WERI-Rb-1 (cell line): ENCODE measurements around the gene FHAD1.

ENCODE experiments used
- DNase-seq: peaks from one replicate; pipeline ENCODE4 v3.0.0-alpha.2; 2020
- H3K27ac ChIP-seq: fragments of 250-450 bp; sonication (Bioruptor Pico); 2 replicates; pipeline ENCODE4 v1.5.1; 2020; ENCODE audit warnings: mild to moderate bottlenecking, moderate library complexity
- H3K27me3 ChIP-seq: fragments of 250-450 bp; sonication (Bioruptor Pico); 2 replicates; pipeline ENCODE4 v1.5.1; 2021; ENCODE audit warnings: mild to moderate bottlenecking, low read depth, moderate library complexity; ENCODE audit not compliant: insufficient read depth, severe bottlenecking
- H3K36me3 ChIP-seq: fragments of 250-450 bp; sonication (Bioruptor Pico); 2 replicates; pipeline ENCODE4 v1.5.1; 2020; ENCODE audit warnings: mild to moderate bottlenecking, moderate library complexity
- H3K4me3 ChIP-seq: 2 replicates; pipeline ENCODE4 v1.5.1; 2011; ENCODE audit warnings: low read depth, mild to moderate bottlenecking, control low read depth, low read length
- H3K9me3 ChIP-seq: fragments of 250-450 bp; sonication (Bioruptor Pico); 2 replicates; pipeline ENCODE4 v1.5.1; 2021; ENCODE audit warnings: mild to moderate bottlenecking, moderate library complexity; ENCODE audit not compliant: severe bottlenecking
- CTCF ChIP-seq: IDR thresholded peaks from 2 replicates; pipeline ENCODE4 v1.5.1; 2011; ENCODE audit warnings: low read depth, mild to moderate bottlenecking, control low read depth, inconsistent platforms, low read length

Gene FHAD1

DNA sequence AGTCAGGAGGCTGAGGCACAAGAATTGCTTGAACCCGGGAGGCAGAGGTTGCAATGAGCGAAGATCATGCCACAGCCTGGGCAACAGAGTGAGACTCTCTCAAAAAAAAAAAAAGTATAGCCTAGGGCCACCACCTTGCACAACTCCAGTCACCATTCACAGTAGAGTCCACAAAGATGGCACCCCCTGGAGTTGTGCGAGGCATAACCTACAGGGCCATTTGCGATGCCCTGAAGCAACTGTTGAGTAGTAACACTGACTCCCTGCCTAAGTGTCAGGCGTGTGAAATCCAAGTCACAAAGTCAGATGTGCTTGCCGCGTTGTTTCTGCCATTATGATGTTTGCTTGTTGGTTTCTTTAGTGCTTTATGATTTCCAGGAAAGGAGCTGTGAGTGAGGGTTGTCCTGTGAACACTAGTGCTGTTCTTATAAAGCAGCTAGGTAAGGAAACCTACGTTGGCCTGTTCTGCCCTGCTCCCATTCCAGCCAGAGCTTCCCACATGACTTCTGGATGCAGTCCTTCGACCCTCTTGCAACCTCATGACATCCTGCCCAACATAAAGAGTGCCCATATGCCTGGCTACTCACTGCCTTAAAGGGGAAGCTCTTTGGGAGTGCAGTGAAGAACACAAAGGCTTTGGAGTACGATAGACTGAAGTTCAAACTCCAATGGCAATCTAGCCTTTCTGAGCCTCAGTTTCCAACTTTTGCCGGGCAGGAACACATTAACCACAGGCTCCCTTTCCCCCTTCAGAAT, 29.8 kb downstream of the FHAD1 start:
- Histone ChIP-seq H3K36me3 (no peaks in the 10 kb centered on the region), H3K27ac (no peak overlapping the region), H3K27me3 (no peaks in the 10 kb centered on the region), H3K4me3 (no peak overlapping the region), H3K9me3 (no peaks in the 10 kb centered on the region)
- TF ChIP-seq CTCF, result no peak
- DNase-seq, result no peak

DNA sequence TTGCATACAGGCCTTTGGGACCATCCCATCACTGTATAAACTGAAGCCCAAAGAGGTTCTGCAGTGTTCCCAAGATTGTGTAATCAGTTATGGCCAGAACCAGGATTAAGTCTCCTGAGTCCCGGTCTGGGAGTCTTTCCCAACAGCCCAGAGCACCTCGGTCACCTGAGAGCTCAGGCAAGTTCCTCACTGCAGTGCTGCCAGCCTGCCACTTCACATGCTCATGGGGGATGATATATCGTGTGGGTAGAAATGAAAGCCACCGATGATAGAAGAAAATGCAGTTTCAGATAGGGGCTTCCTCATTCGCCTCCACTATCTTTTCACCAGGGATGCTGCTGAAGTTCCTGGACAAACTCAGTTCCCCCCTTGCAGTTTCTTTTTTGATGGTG, 30.4 kb downstream of the FHAD1 start:
- Histone ChIP-seq H3K36me3 (no peaks in the 10 kb centered on the region), H3K27me3 (no peaks in the 10 kb centered on the region), H3K9me3 (no peaks in the 10 kb centered on the region), H3K27ac (no peak overlapping the region), H3K4me3 (no peak overlapping the region)
- TF ChIP-seq CTCF, result no peak
- DNase-seq, result no peak

GRCh38 chr1:15277933-15278332, 30.9 kb downstream of the FHAD1 start:
- Histone ChIP-seq H3K27me3 (no peaks in the 10 kb centered on the region), H3K9me3 (no peaks in the 10 kb centered on the region), H3K36me3 (no peaks in the 10 kb centered on the region), H3K27ac (no peak overlapping the region), H3K4me3 (no peak overlapping the region)
- no peak for DNase-seq
- no peak for TF ChIP-seq CTCF

- H3K36me3 ChIP-seq, result no peaks in the 10 kb centered on the region
- H3K27me3 ChIP-seq, result no peaks in the 10 kb centered on the region
- no peaks in the 10 kb centered on the region for H3K9me3 ChIP-seq
- no peak for DNase-seq
- no peak overlapping the region for H3K27ac ChIP-seq
- H3K4me3 ChIP-seq, result no peak overlapping the region
- TF ChIP-seq CTCF, result no peak
Measured at GRCh38 chr1:15279576-15280230, 32.7 kb downstream of the FHAD1 start.

- no peak for TF ChIP-seq CTCF
- no peak overlapping the region for H3K4me3 ChIP-seq
- no peak for DNase-seq
- no peaks in the 10 kb centered on the region for H3K9me3 ChIP-seq
- no peaks in the 10 kb centered on the region for H3K36me3 ChIP-seq
- no peak overlapping the region for H3K27ac ChIP-seq
- H3K27me3 ChIP-seq, result no peaks in the 10 kb centered on the region
Measured at GRCh38 chr1:15280416-15280815, 33.4 kb downstream of the FHAD1 start.

- no peaks in the 10 kb centered on the region for H3K9me3 ChIP-seq
- DNase-seq, result no peak
- no peak overlapping the region for H3K27ac ChIP-seq
- no peak for TF ChIP-seq CTCF
- no peaks in the 10 kb centered on the region for H3K36me3 ChIP-seq
- H3K27me3 ChIP-seq, result no peaks in the 10 kb centered on the region
- no peak overlapping the region for H3K4me3 ChIP-seq
Measured at GRCh38 chr1:15282038-15282437, 35.0 kb downstream of the FHAD1 start.
